ELR (cell line): ENCODE measurements around the gene SIM2.
"Not testable (repeated sequence)": the region's sequence is repeated elsewhere in the genome, so short reads cannot be mapped to it uniquely, and the experiment has no call there.

Source experiments
- DNase-seq: peaks from one replicate; pipeline ENCODE4 v3.0.0-alpha.2; 2015; ENCODE audit warnings: low read depth

Gene SIM2, protein sequence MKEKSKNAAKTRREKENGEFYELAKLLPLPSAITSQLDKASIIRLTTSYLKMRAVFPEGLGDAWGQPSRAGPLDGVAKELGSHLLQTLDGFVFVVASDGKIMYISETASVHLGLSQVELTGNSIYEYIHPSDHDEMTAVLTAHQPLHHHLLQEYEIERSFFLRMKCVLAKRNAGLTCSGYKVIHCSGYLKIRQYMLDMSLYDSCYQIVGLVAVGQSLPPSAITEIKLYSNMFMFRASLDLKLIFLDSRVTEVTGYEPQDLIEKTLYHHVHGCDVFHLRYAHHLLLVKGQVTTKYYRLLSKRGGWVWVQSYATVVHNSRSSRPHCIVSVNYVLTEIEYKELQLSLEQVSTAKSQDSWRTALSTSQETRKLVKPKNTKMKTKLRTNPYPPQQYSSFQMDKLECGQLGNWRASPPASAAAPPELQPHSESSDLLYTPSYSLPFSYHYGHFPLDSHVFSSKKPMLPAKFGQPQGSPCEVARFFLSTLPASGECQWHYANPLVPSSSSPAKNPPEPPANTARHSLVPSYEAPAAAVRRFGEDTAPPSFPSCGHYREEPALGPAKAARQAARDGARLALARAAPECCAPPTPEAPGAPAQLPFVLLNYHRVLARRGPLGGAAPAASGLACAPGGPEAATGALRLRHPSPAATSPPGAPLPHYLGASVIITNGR

DNA sequence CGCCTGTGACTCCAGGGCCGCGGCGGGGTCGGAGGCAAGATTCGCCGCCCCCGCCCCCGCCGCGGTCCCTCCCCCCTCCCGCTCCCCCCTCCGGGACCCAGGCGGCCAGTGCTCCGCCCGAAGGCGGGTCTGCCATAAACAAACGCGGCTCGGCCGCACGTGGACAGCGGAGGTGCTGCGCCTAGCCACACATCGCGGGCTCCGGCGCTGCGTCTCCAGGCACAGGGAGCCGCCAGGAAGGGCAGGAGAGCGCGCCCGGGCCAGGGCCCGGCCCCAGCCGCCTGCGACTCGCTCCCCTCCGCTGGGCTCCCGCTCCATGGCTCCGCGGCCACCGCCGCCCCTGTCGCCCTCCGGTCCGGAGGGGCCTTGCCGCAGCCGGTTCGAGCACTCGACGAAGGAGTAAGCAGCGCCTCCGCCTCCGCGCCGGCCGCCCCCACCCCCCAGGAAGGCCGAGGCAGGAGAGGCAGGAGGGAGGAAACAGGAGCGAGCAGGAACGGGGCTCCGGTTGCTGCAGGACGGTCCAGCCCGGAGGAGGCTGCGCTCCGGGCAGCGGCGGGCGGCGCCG is at the start of gene SIM2:
TSS of gene SIM2 (plus strand) at position 135 of the 565 bp plus-strand sequence. CDS start 632 bp downstream, outside the sequence.
- peak; percentile 49 for DNase-seq

DNA sequence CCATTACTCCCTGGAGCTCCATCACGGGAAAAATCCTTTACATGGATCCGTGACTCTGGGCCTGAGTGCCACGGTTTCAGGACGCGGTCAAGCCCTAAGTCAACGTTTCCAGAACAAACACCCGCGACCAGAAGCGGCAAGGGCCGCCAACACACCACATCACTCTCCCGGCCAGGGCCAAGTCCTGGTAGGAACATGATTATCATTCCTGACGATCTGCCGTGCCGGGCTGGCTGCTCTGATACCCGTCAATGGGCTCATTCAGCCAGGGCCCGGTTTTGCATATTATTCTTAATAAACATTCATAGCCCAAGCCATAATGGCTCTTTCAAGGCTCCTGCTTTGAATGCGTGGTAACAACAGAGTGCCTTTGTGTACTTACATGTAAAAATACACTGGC is 44.6 kb upstream of the SIM2 start:
- no peak for DNase-seq

DNA sequence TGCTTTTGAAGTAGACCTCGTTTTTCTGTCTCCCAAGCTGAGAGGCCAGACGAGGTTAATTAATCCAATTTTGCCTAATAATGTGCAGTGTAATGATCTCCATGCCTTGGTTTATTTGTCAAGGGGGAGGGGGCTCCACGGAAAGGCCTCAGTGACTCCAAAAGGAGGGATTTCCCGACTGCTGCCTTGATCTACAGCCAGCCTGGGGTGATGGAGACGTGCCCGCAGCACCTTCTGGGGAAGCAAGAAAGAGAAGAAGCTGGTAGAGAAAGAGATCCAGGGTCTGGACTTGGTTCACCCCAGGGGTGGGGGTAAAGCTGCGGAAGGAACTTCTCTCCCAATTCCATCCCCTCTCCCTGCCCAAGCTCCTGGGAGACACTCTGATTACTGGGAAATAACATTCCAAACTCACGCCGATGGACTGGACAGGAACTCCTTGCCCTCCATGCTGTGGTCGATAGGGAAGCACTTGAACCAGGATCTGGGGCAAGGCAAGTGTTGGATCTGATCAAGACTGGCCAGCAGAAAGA is 44.1 kb upstream of the SIM2 start:
- DNase-seq = no peak

DNA sequence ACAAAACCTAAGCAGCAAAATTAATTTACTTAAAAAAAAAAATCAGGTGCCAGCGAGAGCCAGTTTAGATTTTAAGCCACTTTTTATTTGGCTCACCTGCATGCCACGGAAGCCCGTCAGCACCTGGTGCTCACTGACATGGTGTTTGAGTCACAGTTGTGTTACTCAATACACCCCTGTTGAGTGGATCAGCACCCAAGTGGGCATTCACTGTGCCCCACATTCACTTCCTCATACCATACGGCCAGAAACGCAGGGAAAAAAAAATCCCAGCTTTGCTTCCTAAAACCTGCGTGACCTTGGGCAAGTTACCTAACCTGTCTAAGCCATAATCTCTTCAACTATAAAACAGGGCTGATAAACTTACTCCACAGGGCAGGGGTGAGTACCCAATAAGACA is 42.8 kb upstream of the SIM2 start:
- DNase-seq = no peak

DNA sequence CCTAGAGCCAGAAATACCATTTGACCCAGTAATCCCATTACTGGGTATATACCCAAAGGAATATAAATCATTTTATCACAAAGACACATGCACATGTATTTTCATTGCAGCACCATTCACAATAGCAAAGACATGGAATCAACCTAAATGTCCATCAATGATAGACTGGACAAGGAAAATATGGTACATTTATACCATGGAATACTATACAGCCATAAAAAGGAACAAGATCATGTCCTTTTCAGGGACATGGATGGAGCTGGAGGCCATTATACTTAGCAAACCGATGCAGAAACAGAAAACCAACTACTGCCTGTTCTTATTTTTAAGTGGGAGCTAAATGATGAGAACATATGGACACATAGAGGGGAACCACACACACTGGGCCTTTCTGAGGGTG is 41.6 kb upstream of the SIM2 start:
- DNase-seq = not testable (repeated sequence)

DNA sequence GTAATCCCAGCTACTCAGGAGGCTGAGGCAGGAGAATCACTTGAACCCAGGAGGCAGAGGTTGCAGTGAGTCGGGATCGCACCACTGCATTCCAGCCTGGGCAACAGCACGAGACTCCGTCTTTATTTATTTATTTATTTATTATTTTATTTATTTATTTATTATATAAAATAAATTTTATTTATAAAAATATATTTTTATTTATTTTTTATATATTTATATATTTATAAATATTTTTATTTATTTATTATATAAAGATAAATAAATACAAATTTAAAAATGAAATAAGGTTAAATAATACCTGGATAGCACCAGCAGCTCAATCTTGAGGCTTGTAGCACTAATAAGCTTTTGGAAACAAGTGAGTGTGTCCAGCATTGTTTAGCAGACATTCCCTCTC is 40.9 kb upstream of the SIM2 start:
- DNase-seq = no peak

DNA sequence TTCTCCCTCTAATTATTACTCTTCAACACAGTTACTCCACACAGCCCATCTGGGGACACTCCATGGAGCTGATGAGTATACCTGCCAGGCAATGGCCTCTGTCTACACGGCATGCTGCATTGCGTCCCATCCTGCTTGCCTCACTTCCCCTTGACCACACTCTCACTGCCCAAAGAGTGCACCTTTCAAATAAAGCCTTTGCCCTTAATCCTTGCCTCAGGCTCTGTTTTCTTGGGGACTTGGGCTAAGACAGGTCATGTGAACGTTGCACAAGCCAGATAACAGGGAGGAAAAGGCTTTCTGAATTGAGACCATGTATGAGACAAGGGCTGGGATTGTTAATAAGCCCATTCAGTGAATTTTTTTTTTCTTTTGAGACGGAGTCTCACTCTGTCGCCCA is 40.0 kb upstream of the SIM2 start:
- DNase-seq = no peak

DNA sequence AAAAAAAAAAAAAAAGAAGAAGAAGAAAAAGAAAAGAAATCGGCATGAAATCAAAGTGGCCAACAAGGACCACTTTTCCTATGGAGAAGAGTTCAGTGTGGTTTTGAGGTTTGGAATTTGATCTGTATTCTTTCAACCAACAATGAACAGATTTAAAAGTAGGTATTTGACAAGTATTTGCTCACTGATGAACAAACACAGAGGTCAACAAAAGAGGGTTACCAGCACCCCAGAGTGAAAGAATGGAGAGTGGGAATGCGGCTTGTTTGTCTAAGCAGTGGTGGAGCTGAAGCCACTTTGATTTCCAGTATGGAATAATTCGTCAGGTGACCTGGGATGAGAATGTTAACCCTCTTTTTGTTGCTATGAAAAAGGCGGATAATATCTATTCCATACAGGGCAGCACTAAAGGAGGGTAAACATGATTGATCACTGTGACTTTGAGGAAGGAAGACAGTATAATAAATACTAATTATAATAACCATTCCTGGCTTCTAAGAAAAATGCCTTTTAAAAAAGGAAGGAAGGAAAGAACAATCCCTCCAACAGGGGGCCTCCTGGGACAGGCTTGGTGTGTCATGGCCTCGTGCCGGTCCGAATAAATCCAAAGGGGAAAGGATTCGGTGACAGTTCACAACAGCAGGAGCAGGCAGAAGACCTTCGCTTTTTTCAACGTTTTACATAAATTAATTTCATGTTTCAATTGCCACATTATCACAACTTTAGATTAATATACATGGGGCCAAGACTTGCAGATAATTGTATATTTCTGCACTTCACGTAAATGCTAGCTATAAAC is 37.2 kb upstream of the SIM2 start:
- peak; percentile 66 for DNase-seq

DNA sequence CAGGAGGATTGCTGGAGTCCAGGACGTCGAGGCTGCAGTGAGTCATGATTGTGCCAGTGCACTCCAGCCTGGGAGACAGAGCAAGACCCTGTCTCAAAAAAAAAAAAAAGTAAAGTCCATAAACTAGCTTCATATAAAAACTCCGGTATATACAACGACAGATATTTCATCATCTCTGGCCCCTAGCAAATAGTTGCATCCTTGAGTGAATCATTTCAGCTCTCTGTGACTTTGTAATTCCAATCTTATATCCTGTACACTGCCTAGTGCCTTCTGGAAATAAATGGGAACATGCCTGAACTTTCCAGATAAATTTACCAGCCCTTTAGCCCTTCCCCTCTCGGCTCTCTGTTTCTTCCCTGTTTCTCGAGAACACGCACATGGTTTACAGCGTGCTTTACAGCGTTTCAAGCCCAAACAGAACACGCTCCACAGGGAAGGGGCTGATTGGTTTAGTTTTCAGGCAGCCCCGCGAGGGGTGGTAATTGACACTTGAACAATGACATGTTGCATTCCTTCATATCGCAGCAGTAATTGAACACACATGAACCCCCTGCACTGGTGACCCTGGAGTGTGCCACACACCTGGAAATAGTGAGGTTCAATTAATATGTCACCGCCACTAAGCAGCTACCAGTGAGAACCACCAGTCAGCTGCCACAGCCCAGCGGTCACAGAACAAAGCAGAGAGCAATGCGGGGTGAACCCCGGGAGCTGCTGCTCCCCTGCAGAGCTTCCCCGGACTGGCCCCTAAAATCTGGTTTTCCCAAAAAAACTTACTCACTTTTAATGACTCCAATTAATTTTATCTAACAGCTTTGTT is 35.7 kb upstream of the SIM2 start:
- peak; percentile 42 for DNase-seq

DNA sequence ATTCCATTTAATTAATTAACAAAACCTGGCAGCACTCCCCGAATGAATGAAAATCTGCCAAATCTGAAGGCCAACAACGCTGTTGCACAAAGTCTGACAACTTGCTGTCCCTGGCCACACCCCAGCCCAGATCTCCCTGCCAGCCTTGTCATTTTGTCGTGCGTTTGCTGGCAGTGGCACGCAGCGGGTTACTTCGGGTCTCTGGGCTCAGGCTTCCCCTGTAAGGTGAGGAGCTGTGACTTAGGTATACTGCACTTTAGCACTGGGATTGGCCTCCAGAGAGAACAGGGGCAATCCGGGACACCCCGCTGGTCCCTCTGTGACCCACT is 34.3 kb upstream of the SIM2 start:
- DNase-seq = no peak

DNA sequence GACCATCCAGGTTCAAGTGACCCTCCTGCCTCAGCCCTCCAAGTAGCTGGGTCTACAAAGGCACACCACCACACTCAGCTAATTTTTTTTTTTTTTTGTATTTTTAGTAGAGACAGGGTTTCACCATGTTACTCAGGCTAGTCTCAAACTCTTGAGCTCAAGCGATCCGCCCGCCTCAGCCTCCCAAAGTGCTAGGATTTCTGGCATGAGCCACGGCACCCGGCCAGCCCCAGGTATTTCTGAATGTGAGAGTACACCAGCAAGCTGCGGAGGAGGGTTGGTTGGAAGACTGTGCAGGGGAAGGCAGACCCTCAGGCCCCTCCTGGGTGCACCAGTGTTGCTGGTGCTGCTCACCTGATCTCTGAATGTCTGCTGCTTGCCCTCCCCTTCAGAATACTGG is 33.1 kb upstream of the SIM2 start:
- no peak for DNase-seq

DNA sequence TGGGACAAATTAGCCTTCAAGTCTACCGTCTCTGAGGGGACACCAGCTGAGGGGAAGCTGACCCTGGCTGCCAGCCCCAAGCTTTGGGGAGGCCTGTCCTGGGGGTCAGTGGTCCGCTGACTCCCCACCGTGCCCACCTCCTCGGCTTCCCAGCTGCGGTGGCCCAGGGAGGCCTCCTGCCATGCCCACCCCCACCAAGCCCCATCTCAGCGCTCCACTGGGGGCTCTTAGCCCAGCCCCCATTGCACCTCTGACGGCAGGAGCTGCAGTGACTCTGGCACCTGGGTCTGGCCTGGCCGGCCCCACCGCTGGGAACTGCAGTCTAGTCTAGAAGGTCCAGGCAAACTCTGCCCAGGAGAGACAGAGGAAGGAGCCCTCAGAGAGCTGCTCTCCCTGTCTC is 30.2 kb upstream of the SIM2 start:
- DNase-seq = no peak

DNA sequence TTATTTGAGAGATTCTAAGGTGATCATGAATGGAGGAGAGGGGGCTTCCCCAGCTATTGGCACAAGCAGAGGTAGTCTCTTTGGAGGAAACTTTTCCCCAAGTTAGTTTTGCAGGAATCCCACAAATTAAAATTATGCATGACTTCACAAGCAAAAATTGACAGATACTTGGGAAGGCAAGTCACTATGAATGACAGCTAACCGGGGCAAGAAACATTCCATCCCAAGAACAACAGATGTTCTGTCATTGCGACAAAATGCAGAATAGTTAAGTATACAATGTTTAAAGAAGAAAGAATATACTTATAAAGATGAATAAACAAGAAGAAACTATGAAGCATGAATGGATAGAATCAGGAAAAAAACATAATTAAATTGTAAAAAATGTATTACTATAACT is 27.1 kb upstream of the SIM2 start:
- DNase-seq = no peak

DNA sequence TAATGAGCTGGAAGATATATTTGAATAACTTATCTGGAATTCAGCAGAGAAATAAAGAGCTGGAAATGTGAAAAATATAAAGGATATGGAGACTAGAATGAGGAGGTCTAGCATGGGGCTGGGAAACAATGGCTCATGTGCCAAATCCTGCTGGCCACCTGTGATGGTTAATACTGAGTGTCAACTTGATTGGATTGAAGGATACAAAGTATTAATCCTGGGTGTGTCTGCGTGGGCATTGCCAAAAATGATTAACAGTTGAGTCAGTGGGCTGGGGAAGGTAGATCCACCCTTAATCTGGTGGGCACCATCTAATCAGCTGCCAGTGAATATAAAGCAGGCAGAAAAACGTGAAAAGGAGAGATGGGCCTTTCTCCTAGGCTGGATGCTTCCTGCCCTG is 26.6 kb upstream of the SIM2 start:
- not testable (repeated sequence) for DNase-seq

DNA sequence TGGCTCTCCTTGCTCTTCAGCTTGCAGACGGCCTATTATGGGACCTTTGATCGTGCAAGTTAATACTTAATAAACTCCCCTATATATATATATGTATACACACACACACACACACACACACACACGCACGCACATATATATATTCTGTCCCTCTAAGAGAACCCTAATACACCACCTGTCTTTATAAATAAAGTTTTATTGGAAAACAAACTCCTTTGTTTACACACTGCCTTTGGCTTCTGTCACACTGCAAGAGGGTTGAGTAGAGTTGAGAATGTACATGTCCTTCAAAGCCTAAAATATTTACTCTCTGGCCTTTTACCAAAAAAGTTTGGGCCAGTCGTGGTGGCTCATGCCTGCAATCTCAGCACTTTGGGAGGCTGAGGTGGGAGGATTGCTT is 26.2 kb upstream of the SIM2 start:
- no peak for DNase-seq

DNA sequence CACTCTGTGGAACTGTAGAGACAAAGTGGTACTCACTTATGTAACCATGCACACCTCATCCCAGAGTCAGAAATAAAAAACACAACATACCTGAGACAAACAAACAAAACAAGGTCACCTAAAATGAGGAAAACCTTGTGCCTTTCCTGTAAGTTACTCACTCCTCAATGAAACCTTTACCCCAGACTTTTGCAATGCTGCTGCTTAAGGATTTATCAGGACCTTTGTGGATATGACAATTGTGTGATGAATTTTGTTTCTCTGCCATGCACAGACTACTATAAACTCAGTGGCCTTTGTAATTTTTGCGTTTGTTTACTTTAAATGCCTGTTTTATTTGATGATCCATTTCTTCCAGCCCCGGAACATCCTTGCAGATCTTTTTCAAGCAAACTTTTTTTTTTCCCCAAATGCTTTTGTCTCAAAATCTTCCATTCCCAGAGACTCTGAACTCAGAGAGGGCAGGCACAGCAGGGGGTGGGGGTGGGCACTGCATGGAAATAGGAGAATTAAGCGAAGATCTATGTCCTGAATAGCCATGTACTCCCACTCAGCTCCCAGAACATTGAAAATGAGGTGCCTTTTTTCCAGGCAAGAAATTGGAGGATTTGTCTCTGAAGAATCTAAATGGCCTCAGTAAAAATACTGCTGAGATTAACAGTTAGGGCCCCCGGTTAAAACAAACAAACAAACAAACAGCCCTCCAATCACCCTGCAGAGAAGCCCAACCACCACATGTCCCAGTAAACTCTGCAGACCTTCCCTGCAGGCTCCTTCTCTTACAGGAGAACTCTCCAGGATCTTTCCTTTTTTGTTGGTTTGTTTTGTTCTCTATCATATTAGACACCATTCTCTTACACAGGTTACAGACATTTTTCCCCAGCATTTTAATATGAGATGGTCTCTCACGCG is 22.6 kb upstream of the SIM2 start:
- DNase-seq = no peak

DNA sequence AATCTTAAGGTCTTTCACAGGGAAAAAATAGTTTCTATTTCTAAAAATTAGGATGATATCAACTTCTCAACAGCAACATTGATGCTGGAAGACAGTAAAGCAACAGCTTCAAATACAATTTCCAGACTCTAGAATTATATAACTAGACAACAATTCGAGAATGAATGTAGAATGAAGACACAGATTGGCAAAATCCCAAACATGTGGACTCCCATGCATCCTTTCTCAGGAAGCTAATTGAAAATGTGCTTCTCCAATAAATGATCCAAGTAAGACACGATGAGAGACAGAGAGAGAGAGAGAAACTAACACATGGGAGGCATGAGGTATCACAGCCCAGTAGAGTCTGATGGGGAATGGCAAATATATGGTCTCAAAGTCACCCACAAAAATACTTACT is 21.5 kb upstream of the SIM2 start:
- no peak for DNase-seq

DNA sequence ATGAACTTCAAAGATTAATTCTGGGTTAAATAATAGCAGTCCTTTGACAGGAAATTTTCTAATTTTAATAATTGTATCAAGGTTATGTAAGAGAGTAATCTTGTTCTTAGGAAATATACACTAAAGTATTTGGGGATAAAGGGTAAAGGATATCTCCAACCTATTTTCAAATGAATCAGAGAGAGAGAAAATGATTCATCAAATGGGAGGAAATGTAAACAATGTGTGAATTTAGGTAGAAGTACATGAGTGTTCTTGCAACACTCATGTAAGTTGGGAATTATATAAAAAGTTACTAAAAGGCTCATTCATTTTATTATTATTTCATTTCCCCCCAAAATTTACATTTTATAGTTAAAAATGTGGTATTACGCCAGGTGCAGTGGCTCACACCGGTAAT is 20.4 kb upstream of the SIM2 start:
- DNase-seq = no peak

DNA sequence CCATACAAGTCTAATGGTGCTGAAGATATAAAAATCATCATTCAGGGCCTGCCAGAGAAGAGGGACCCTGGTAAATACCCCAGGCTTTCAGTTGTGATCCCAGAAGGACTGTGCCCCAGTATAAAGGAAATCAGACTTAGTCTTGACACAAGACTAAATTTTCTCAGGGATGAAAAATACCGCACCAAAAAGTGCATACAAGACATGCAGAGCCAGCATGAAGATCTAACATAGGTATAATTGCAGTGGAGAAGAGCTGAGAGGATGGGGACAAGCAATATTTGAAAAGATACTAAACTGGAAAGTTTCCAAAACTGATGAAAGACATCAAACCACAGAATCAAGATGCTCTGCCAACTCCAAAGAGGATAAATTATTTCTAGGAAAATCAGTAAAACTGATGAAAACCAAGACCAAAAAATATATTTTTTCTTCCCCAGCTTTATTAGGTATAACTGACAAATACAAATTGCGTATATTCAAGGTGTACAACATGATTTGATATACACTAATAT is 17.7 kb upstream of the SIM2 start:
- DNase-seq = no peak
